ENCODE measurements around the gene NFASC. TPM values are rescaled to one million over a fixed set of nuclear protein-coding genes. Genes with fewer than 3 reads are reported as not detected.

Gene NFASC
- total and polyA plus RNA-seq, 2 donors (not counting 3 experiments of a cell fraction or from before 2014, with no cell fraction given) = not detected

DNA sequence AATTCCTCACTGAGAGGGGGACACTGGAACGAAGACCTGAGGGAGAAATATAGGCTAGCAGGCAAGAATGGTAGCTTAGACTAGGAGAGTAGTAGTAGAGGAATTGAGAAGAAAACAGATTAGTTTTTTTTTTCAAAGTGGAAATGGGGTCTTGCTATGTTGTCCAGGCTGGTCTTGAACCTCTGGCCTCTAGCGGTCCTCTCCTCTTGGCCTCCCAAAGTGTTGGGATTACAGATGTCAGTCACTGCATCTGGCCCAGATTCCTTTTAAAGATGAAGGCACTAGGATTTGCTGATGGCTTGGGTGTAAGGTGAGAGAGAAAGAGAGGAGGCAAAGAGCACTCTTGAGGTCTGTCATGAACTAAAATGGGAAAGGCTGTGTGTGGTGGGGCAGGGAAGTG is 30.1 kb downstream of the NFASC start:
- H3K4me1 ChIP-seq (ENCODE audit: control insufficient read depth, extremely low read depth, insufficient read depth, low read length) = no peaks in the 10 kb centered on the region
- H2AFZ ChIP-seq (ENCODE audit: low read depth, low read length) = no peak overlapping the region
- H3K9ac ChIP-seq (replicated peaks; ENCODE audit: extremely low read depth, insufficient read depth, low read length) = no peak overlapping the region
- H4K20me1 ChIP-seq (replicated peaks; ENCODE audit: control insufficient read depth, extremely low read depth, insufficient read depth, low read length) = no peaks in the 10 kb centered on the region
- no peaks in the 10 kb centered on the region for H3K79me2 ChIP-seq (ENCODE audit: control insufficient read depth, insufficient read depth, low read length)
- dilution Hi-C loops (cut with MboI; ENCODE audit: extremely low pct_ligation_motif_present, low sequenced_read_pairs) = no loop called here
- no peaks in the 10 kb centered on the region for H3K9me3 ChIP-seq (replicated peaks; ENCODE audit: control insufficient read depth, insufficient read depth, low read length)
- no peak overlapping the region for H3K4me3 ChIP-seq (replicated peaks in 1 of 3; ENCODE audit: insufficient read depth in 1 of 3, low read depth in 1 of 3, low read length in 3 of 3)
- POLR2A ChIA-PET = no interaction called here
- no peak for TF ChIP-seq MYC (IDR thresholded peaks at IDR 0.05; ENCODE audit: low read depth, low read length)
- TF ChIP-seq, protein P1, sequence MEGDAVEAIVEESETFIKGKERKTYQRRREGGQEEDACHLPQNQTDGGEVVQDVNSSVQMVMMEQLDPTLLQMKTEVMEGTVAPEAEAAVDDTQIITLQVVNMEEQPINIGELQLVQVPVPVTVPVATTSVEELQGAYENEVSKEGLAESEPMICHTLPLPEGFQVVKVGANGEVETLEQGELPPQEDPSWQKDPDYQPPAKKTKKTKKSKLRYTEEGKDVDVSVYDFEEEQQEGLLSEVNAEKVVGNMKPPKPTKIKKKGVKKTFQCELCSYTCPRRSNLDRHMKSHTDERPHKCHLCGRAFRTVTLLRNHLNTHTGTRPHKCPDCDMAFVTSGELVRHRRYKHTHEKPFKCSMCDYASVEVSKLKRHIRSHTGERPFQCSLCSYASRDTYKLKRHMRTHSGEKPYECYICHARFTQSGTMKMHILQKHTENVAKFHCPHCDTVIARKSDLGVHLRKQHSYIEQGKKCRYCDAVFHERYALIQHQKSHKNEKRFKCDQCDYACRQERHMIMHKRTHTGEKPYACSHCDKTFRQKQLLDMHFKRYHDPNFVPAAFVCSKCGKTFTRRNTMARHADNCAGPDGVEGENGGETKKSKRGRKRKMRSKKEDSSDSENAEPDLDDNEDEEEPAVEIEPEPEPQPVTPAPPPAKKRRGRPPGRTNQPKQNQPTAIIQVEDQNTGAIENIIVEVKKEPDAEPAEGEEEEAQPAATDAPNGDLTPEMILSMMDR (IDR thresholded peaks at IDR 0.05; ENCODE audit: extremely low read depth in 1 of 2, insufficient read depth in 1 of 2, low read depth in 1 of 2, low read length in 2 of 2) = no peak
- TF ChIP-seq MAX (IDR thresholded peaks at IDR 0.05; ENCODE audit: insufficient read depth, insufficient read length) = no peak
- no peak for TF ChIP-seq GATA2 (IDR thresholded peaks at IDR 0.05; ENCODE audit: insufficient read depth, insufficient read length, low read depth, low read length)
- TF ChIP-seq POLR2A (IDR thresholded peaks at IDR 0.05; ENCODE audit: low read depth, low read length) = no peak
- no peak for TF ChIP-seq FOS (IDR thresholded peaks at IDR 0.05; ENCODE audit: borderline replicate concordance, insufficient read depth, low read length)
- no peak for TF ChIP-seq POLR2AphosphoS5 (IDR thresholded peaks at IDR 0.05; ENCODE audit: insufficient read depth, low read depth, low read length)
- no peak for TF ChIP-seq JUN (IDR thresholded peaks at IDR 0.05; ENCODE audit: borderline replicate concordance, insufficient read depth, insufficient read length, low read depth)
- no peak for TF ChIP-seq EZH2 (IDR thresholded peaks at IDR 0.05; ENCODE audit: borderline replicate concordance, low read depth, low read length, severe bottlenecking)
- H3K9me1 ChIP-seq (replicated peaks; ENCODE audit: control insufficient read depth, extremely low read depth, insufficient read depth, low read length) = no peaks in the 10 kb centered on the region
- intact Hi-C loops (cut with micrococcal nuclease) = no loop called here
- H3K27me3 ChIP-seq (ENCODE audit: control insufficient read depth in 2 of 2, insufficient read depth in 2 of 2, low read length in 2 of 2) = peaks cover 4% of the 10 kb centered on the region in 2 experiments
- H3K36me3 ChIP-seq (ENCODE audit: control insufficient read depth in 2 of 2, extremely low read depth in 1 of 2, insufficient read depth in 2 of 2, low read length in 2 of 2) = no peaks in the 10 kb centered on the region
- DNase-seq (ENCODE audit: low read depth, low spot score) = no peak
- CTCF ChIA-PET = interaction anchor here (0.9 kb wide), 1 partner anchor 109 kb away, joined by 3 read pairs; no protein-coding TSS in a partner anchor
- H3K4me2 ChIP-seq (ENCODE audit: insufficient read depth, low read length) = no peak overlapping the region
- FAIRE-seq = no peak
- BruUV-seq (replicated peaks) = no TSS peak
- H3K27ac ChIP-seq (ENCODE audit: insufficient read depth, low read depth, low read length) = no peak overlapping the region
